Peyer's patch (tissue), 4 donors: ENCODE measurements around the gene SLC38A2.

ENCODE experiments used
- CTCF ChIP-seq, 6 experiments: fragments of 450-650 bp in 4 of 6; fragments of 200-600 bp in 2 of 6; sonication (generic) in 1 of 6; IDR thresholded peaks; one replicate each; pipeline ENCODE4 v1.5.1; 2017 to 2019; ENCODE audit warnings: antibody characterized with exemption in 6 of 6, mild to moderate bottlenecking in 3 of 6, moderate library complexity in 1 of 6
- POLR2A ChIP-seq, 2 donors: fragments of 450-650 bp; IDR thresholded peaks; one replicate each; pipeline ENCODE4 v1.5.1; 2017; ENCODE audit warnings: antibody characterized with exemption in 2 of 2, mild to moderate bottlenecking in 2 of 2, moderate library complexity in 2 of 2

- no peak for TF ChIP-seq CTCF (IDR thresholded peaks at IDR 0.05)
- TF ChIP-seq POLR2A (IDR thresholded peaks at IDR 0.05) = no peak
Observed at GRCh38 chr12:46382408-46382963, 9.9 kb upstream of the SLC38A2 start.
